Uterus (tissue), 2 donors: ENCODE measurements around the gene SDCCAG8.

Source experiments
- CTCF ChIP-seq, 4 experiments: fragments of 200-600 bp in 2 of 4; fragments of 450-650 bp in 2 of 4; sonication (generic) in 2 of 4; IDR thresholded peaks; one replicate each; pipeline ENCODE4 v1.5.1; 2016 to 2019; ENCODE audit warnings: antibody characterized with exemption in 4 of 4, mild to moderate bottlenecking in 2 of 4, moderate library complexity in 1 of 4
- POLR2A ChIP-seq, 2 donors: fragments of 450-650 bp; IDR thresholded peaks; one replicate each; pipeline ENCODE4 v1.6.1; 2016; ENCODE audit warnings: antibody characterized with exemption in 2 of 2, mild to moderate bottlenecking in 1 of 2, moderate library complexity in 1 of 2

- TF ChIP-seq CTCF (IDR thresholded peaks at IDR 0.05) (no peak), POLR2A (IDR thresholded peaks at IDR 0.05) (no peak)
Measured at GRCh38 chr1:243391355-243391754, 135.5 kb downstream of the SDCCAG8 start.
